ENCODE measurements around the gene LRRC75A. TPM values are rescaled to one million over a fixed set of nuclear protein-coding genes. Genes with fewer than 3 reads are reported as not detected.

LRRC75A gene
- total RNA-seq, 2 donors from 2014 or later = 3.2 to 5.0 TPM

GRCh38 chr17:16430650-16431049 lies 61.3 kb downstream of the LRRC75A start:
- WGBS, 2 experiments (ENCODE audit: insufficient coverage in 1 of 2, insufficient read length in 1 of 2) = 77 to 78% methylated on average over 6 of the region's 6 CpGs
- DNase-seq = no peak
- H3K9me3 Mint-ChIP-seq = no peaks in the 10 kb centered on the region
- Histone ChIP-seq H3K4me3 (ENCODE audit: low read length) (no peak overlapping the region), H3K27me3 (ENCODE audit: control insufficient read depth, insufficient read depth, low read length, poor library complexity, severe bottlenecking) (no peaks in the 10 kb centered on the region), H3K27ac (ENCODE audit: low read depth, low read length) (no peak overlapping the region), H3K9me3 (ENCODE audit: control insufficient read depth, low read length) (no peaks in the 10 kb centered on the region), H3K4me1 (ENCODE audit: control insufficient read depth, insufficient read depth, low read length) (peaks cover 1% of the 10 kb centered on the region), H3K36me3 (ENCODE audit: control insufficient read depth, insufficient read depth, low read length) (no peaks in the 10 kb centered on the region), H3K9ac (ENCODE audit: extremely low read depth, low read length, poor library complexity, severe bottlenecking) (no peak overlapping the region)
- H3K4me3 Mint-ChIP-seq = no peak overlapping the region
- peaks cover 3% of the 10 kb centered on the region for H3K4me1 Mint-ChIP-seq
- H3K27ac Mint-ChIP-seq = no peak overlapping the region
- H3K36me3 Mint-ChIP-seq (ENCODE audit: low read depth) = no peaks in the 10 kb centered on the region
- no peaks in the 10 kb centered on the region for H3K27me3 Mint-ChIP-seq (ENCODE audit: insufficient read depth)
- no peak for TF ChIP-seq CTCF (conservative IDR thresholded peaks at IDR 0.05)

GRCh38 chr17:16429083-16429482 lies 62.9 kb downstream of the LRRC75A start:
- no peaks in the 10 kb centered on the region for H3K4me1 Mint-ChIP-seq
- no peaks in the 10 kb centered on the region for H3K36me3 Mint-ChIP-seq (ENCODE audit: low read depth)
- H3K4me3 Mint-ChIP-seq = no peak overlapping the region
- Histone ChIP-seq H3K4me1 (ENCODE audit: control insufficient read depth, insufficient read depth, low read length) (no peaks in the 10 kb centered on the region), H3K27me3 (ENCODE audit: control insufficient read depth, insufficient read depth, low read length, poor library complexity, severe bottlenecking) (no peaks in the 10 kb centered on the region), H3K36me3 (ENCODE audit: control insufficient read depth, insufficient read depth, low read length) (no peaks in the 10 kb centered on the region), H3K9me3 (ENCODE audit: control insufficient read depth, low read length) (no peaks in the 10 kb centered on the region), H3K27ac (ENCODE audit: low read depth, low read length) (no peak overlapping the region), H3K9ac (ENCODE audit: extremely low read depth, low read length, poor library complexity, severe bottlenecking) (no peak overlapping the region), H3K4me3 (ENCODE audit: low read length) (no peak overlapping the region)
- no peak for TF ChIP-seq CTCF (conservative IDR thresholded peaks at IDR 0.05)
- H3K9me3 Mint-ChIP-seq = no peaks in the 10 kb centered on the region
- no peak overlapping the region for H3K27ac Mint-ChIP-seq
- H3K27me3 Mint-ChIP-seq (ENCODE audit: insufficient read depth) = no peaks in the 10 kb centered on the region
- no peak for DNase-seq
- 90 to 92% methylated on average over 7 to 9 of the region's 9 CpGs for WGBS, 2 experiments (ENCODE audit: insufficient coverage in 1 of 2, insufficient read length in 1 of 2)

GRCh38 chr17:16428098-16428882 lies 63.7 kb downstream of the LRRC75A start:
- Histone ChIP-seq H3K27ac (ENCODE audit: low read depth, low read length) (no peak overlapping the region), H3K36me3 (ENCODE audit: control insufficient read depth, insufficient read depth, low read length) (no peaks in the 10 kb centered on the region), H3K4me3 (ENCODE audit: low read length) (no peak overlapping the region), H3K4me1 (ENCODE audit: control insufficient read depth, insufficient read depth, low read length) (no peaks in the 10 kb centered on the region), H3K9me3 (ENCODE audit: control insufficient read depth, low read length) (no peaks in the 10 kb centered on the region), H3K27me3 (ENCODE audit: control insufficient read depth, insufficient read depth, low read length, poor library complexity, severe bottlenecking) (no peaks in the 10 kb centered on the region), H3K9ac (ENCODE audit: extremely low read depth, low read length, poor library complexity, severe bottlenecking) (no peak overlapping the region)
- Mint-ChIP-seq H3K27me3 (ENCODE audit: insufficient read depth) (no peaks in the 10 kb centered on the region), H3K4me1 (no peaks in the 10 kb centered on the region), H3K36me3 (ENCODE audit: low read depth) (no peaks in the 10 kb centered on the region), H3K9me3 (no peaks in the 10 kb centered on the region), H3K4me3 (no peak overlapping the region), H3K27ac (no peak overlapping the region)
- TF ChIP-seq CTCF (conservative IDR thresholded peaks at IDR 0.05) = peak; percentile 83
- DNase-seq = peak; percentile 89
- 81 to 86% methylated on average over 11 to 15 of the region's 15 CpGs for WGBS, 2 experiments (ENCODE audit: insufficient coverage in 1 of 2, insufficient read length in 1 of 2)

Data from endodermal cell (in vitro differentiated cells).